Measurements from ENCODE around the gene TMEM54. TPM values are rescaled to one million over a fixed set of nuclear protein-coding genes. Genes with fewer than 3 reads are reported as not detected.

The TMEM54 gene
- total and polyA plus RNA-seq, 2 donors (not counting 1 experiment from before 2014, with no cell fraction given), result 0.13 TPM; not detected in 1

DNA sequence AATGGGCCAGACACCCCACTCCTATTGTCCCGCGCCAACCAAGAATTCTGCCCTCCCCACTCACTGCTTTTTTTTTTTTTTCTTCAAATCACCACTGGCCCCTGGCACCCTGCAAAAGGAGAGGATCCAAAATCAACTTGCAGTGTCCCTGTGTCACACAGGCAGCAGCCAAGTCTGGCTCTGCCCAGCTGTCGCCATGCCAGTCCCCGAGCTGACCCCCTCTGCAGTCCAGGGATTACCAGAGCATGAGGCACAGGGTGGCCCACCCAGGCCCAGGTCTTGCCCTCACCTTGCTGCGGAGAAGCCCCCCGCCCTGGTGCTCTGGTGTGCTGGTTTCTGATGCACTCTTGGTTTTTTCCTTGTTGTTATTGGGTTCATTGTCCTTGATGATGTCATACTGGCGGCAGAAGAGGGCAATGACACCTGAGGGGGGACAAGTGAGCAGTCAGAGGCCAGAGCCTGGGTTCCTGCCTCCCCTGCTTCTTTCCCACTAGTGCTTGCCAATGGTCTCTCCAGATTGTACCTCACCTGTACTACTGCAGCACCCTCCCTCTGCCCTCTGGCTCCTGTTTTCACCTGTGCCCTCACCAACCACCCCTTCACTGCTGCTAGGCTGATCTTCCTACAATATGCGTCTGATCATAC is 36.7 kb downstream of the TMEM54 start:
- ChIA-PET POLR2A (no interaction called here), CTCF (interaction anchor here (0.8 to 1.3 kb wide), 2 partner anchors 7 to 230 kb away, joined by 3 to 4 read pairs; no protein-coding TSS in a partner anchor)
- Histone ChIP-seq H3K4me2 (replicated peaks; ENCODE audit: low read depth, low read length, poor library complexity, severe bottlenecking) (no peak overlapping the region), H3K9me3 (ENCODE audit: control extremely low read depth in 1 of 3, control insufficient read depth in 2 of 3, insufficient read depth in 1 of 3, low read length in 2 of 3) (no peaks in the 10 kb centered on the region), H2AFZ (ENCODE audit: insufficient read depth, low read depth, low read length, poor library complexity, severe bottlenecking) (no peak overlapping the region), H4K20me1 (ENCODE audit: control insufficient read depth, insufficient read depth, low read length, poor library complexity, severe bottlenecking) (no peaks in the 10 kb centered on the region), H3K27ac (ENCODE audit: low read length in 2 of 2) (no peak overlapping the region), H3K9ac (ENCODE audit: low read length) (no peak overlapping the region), H3K4me3 (ENCODE audit: control extremely low read depth in 1 of 5, extremely low read depth in 1 of 5, insufficient read depth in 1 of 5, low read depth in 2 of 5, low read length in 4 of 5) (no peak overlapping the region), H3K4me1 (ENCODE audit: control insufficient read depth in 2 of 2, insufficient read depth in 2 of 2, low read length in 2 of 2) (no peaks in the 10 kb centered on the region), H3K27me3 (replicated peaks in 1 of 4; ENCODE audit: control extremely low read depth in 1 of 4, control insufficient read depth in 3 of 4, insufficient read depth in 4 of 4, low read length in 3 of 4) (peaks cover 0 to 2% (median 0%) of the 10 kb centered on the region in 4 experiments), H3K79me2 (ENCODE audit: control insufficient read depth, insufficient read depth, low read length) (no peaks in the 10 kb centered on the region), H3K36me3 (replicated peaks in 1 of 2; ENCODE audit: control extremely low read depth in 1 of 2, control insufficient read depth in 1 of 2, extremely low read depth in 1 of 2, insufficient read depth in 2 of 2, low read length in 1 of 2) (peaks cover 6 to 21% of the 10 kb centered on the region in 2 experiments)
- 94% methylated on average over 7 of the region's 8 CpGs for WGBS (ENCODE audit: insufficient coverage)
- Mint-ChIP-seq H3K9me3 (ENCODE audit: insufficient read depth) (no peaks in the 10 kb centered on the region), H3K4me3 (no peak overlapping the region), H3K27ac (no peak overlapping the region), H3K4me1 (peaks cover 5% of the 10 kb centered on the region), H3K27me3 (peaks cover 5% of the 10 kb centered on the region)
- ATAC-seq (ENCODE audit: low read depth) (no peak), DNase-seq (no peak)
- no peak for TF ChIP-seq EZH2 (IDR thresholded peaks at IDR 0.05; ENCODE audit: borderline replicate concordance, insufficient read depth, low read depth, low read length, poor library complexity, severe bottlenecking)
- TF ChIP-seq, protein P1, sequence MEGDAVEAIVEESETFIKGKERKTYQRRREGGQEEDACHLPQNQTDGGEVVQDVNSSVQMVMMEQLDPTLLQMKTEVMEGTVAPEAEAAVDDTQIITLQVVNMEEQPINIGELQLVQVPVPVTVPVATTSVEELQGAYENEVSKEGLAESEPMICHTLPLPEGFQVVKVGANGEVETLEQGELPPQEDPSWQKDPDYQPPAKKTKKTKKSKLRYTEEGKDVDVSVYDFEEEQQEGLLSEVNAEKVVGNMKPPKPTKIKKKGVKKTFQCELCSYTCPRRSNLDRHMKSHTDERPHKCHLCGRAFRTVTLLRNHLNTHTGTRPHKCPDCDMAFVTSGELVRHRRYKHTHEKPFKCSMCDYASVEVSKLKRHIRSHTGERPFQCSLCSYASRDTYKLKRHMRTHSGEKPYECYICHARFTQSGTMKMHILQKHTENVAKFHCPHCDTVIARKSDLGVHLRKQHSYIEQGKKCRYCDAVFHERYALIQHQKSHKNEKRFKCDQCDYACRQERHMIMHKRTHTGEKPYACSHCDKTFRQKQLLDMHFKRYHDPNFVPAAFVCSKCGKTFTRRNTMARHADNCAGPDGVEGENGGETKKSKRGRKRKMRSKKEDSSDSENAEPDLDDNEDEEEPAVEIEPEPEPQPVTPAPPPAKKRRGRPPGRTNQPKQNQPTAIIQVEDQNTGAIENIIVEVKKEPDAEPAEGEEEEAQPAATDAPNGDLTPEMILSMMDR (IDR thresholded peaks at IDR 0.05), result no peak
- intact Hi-C loops (cut with micrococcal nuclease), result no loop called here

- Histone ChIP-seq H3K36me3 (replicated peaks in 1 of 2; ENCODE audit: control extremely low read depth in 1 of 2, control insufficient read depth in 1 of 2, extremely low read depth in 1 of 2, insufficient read depth in 2 of 2, low read length in 1 of 2) (peaks cover 6 to 21% of the 10 kb centered on the region in 2 experiments), H3K9ac (ENCODE audit: low read length) (no peak overlapping the region), H3K27ac (ENCODE audit: low read length in 2 of 2) (no peak overlapping the region), H3K4me2 (replicated peaks; ENCODE audit: low read depth, low read length, poor library complexity, severe bottlenecking) (no peak overlapping the region), H4K20me1 (ENCODE audit: control insufficient read depth, insufficient read depth, low read length, poor library complexity, severe bottlenecking) (no peaks in the 10 kb centered on the region), H3K79me2 (ENCODE audit: control insufficient read depth, insufficient read depth, low read length) (no peaks in the 10 kb centered on the region), H3K9me3 (ENCODE audit: control extremely low read depth in 1 of 3, control insufficient read depth in 2 of 3, insufficient read depth in 1 of 3, low read length in 2 of 3) (no peaks in the 10 kb centered on the region), H2AFZ (ENCODE audit: insufficient read depth, low read depth, low read length, poor library complexity, severe bottlenecking) (no peak overlapping the region), H3K4me1 (ENCODE audit: control insufficient read depth in 2 of 2, insufficient read depth in 2 of 2, low read length in 2 of 2) (no peaks in the 10 kb centered on the region), H3K27me3 (replicated peaks in 1 of 4; ENCODE audit: control extremely low read depth in 1 of 4, control insufficient read depth in 3 of 4, insufficient read depth in 4 of 4, low read length in 3 of 4) (no peaks in the 10 kb centered on the region), H3K4me3 (ENCODE audit: control extremely low read depth in 1 of 5, extremely low read depth in 1 of 5, insufficient read depth in 1 of 5, low read depth in 2 of 5, low read length in 4 of 5) (no peak overlapping the region)
- Mint-ChIP-seq H3K27ac (no peak overlapping the region), H3K4me1 (no peaks in the 10 kb centered on the region), H3K4me3 (no peak overlapping the region), H3K9me3 (ENCODE audit: insufficient read depth) (no peaks in the 10 kb centered on the region), H3K27me3 (no peaks in the 10 kb centered on the region)
- ATAC-seq (ENCODE audit: low read depth), result no peak
- no CpG with 5 or more reads among the region's 1 CpG for WGBS (ENCODE audit: insufficient coverage)
- no peak for TF ChIP-seq EZH2 (IDR thresholded peaks at IDR 0.05; ENCODE audit: borderline replicate concordance, insufficient read depth, low read depth, low read length, poor library complexity, severe bottlenecking)
- TF ChIP-seq, protein P1 (IDR thresholded peaks at IDR 0.05), result no peak
- intact Hi-C loops (cut with micrococcal nuclease), result no loop called here
- DNase-seq, result no peak
- ChIA-PET CTCF (interaction anchor here (0.8 to 1.3 kb wide), 3 partner anchors 8 to 230 kb away, joined by 3 to 5 read pairs (median 4); no protein-coding TSS in a partner anchor), POLR2A (no interaction called here)
These were observed 37.3 kb downstream of the TMEM54 start for GRCh38 chr1:32863881-32864245.
